Measurements from ENCODE around the gene TMEM131L.
"Not testable (repeated sequence)": the region's sequence is repeated elsewhere in the genome, so short reads cannot be mapped to it uniquely, and the experiment has no call there.

TMEM131L gene, protein sequence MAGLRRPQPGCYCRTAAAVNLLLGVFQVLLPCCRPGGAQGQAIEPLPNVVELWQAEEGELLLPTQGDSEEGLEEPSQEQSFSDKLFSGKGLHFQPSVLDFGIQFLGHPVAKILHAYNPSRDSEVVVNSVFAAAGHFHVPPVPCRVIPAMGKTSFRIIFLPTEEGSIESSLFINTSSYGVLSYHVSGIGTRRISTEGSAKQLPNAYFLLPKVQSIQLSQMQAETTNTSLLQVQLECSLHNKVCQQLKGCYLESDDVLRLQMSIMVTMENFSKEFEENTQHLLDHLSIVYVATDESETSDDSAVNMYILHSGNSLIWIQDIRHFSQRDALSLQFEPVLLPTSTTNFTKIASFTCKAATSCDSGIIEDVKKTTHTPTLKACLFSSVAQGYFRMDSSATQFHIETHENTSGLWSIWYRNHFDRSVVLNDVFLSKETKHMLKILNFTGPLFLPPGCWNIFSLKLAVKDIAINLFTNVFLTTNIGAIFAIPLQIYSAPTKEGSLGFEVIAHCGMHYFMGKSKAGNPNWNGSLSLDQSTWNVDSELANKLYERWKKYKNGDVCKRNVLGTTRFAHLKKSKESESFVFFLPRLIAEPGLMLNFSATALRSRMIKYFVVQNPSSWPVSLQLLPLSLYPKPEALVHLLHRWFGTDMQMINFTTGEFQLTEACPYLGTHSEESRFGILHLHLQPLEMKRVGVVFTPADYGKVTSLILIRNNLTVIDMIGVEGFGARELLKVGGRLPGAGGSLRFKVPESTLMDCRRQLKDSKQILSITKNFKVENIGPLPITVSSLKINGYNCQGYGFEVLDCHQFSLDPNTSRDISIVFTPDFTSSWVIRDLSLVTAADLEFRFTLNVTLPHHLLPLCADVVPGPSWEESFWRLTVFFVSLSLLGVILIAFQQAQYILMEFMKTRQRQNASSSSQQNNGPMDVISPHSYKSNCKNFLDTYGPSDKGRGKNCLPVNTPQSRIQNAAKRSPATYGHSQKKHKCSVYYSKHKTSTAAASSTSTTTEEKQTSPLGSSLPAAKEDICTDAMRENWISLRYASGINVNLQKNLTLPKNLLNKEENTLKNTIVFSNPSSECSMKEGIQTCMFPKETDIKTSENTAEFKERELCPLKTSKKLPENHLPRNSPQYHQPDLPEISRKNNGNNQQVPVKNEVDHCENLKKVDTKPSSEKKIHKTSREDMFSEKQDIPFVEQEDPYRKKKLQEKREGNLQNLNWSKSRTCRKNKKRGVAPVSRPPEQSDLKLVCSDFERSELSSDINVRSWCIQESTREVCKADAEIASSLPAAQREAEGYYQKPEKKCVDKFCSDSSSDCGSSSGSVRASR (N-terminal part only)

DNA sequence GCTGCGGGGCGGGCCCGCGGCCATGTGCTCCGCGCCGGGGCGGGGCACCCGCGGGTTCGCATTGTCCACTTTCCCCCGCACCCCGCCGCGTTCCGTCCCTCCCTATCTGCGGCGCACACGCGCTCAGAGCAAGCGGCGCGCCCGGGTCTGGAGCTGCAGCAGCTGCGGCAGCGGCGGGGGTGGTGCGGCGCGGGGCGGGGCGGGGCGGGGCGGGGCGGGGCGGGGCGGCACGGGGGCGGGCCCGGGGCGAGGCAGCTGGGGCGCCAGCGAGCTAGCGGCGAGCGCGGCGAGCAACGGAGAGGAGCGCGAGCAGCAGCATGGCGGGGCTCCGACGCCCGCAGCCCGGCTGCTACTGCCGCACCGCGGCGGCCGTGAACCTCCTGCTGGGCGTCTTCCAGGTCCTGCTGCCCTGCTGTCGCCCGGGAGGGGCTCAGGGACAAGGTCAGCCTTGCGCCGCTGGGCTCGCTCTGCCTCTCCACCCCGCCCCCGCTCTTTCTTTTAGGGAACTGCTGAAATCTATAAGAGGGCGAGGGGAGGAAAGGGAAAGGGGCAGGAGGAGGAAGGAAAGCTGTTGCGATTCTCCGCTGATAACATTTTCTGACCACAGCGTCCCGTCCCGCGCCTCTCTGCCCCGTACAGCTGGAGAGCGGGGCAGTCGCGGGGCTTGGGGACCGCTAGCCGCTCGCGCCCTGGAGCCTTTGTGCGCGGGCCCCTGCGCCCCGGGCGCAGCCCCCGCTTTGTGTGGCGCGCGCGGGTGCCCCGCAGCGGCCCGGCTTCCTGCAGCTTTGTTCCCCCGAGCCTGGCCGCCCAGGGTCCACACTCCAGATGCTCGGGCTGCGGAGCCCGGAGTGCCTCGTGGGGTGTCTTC is at the start of gene TMEM131L:
Gene TMEM131L, plus strand, starts transcription at position 280 of the 868 bp plus-strand sequence. Its CDS starts 38 bp downstream, at position 318.
- DNase-seq (ENCODE audit: low spot score), result peak; percentile 82

DNA sequence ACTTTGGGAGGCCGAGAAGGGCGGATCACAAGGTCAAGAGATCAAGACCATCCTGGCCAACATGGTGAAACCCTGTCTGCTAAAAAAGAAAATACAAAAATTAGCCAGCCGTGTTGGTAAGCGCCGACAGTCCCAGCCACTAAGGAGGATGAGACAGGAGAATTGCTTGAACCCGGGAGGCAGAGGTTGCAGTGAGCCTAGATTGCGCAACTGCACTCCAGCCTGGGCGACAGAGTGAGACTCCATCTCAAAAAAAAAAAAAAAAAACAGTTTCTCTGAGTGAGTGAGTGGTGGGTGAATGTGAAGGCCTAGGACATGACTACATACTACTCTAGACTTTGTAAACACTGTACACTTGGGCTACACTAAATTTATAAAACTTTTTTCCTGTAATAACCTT is 49.7 kb upstream of the TMEM131L start:
- DNase-seq (ENCODE audit: low spot score), result not testable (repeated sequence)

DNA sequence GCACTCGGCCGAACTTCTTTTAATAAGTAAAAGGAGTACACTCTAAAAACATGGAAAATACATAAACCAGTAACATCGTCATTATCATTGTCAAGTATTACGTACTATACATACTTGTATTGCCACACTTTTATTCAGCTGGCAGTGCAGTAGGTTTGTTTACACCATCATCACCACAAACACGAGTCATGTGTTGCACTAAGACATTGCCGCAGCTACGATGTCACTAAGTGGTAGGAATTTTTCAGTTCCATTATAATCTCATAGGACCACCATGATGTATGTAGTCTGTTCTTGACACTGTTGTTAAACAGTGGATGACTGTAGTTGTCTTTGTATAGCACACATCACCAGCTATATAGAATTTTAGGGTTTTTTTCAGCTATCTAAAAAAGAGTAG is 48.0 kb upstream of the TMEM131L start:
- DNase-seq (ENCODE audit: low spot score), result no peak

DNA sequence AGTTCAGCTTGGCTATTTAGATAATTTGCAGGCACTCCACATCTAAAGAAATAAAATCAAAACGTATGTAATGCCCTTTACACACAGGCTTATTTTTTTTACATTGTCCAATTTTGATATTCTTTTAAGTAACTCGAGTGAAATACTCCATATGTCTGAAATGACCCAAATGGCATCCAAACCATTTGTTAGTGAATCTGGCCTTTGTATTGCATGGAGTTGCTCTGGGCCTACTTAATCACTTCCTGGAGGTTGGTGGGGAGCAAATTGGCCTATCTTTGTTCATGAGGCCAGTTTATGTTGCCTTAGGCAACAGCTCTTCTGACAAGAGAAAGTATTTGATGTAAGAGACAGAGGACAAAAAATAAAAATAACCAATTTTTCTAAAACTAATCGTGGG is 47.6 kb upstream of the TMEM131L start:
- DNase-seq (ENCODE audit: low spot score), result no peak

DNA sequence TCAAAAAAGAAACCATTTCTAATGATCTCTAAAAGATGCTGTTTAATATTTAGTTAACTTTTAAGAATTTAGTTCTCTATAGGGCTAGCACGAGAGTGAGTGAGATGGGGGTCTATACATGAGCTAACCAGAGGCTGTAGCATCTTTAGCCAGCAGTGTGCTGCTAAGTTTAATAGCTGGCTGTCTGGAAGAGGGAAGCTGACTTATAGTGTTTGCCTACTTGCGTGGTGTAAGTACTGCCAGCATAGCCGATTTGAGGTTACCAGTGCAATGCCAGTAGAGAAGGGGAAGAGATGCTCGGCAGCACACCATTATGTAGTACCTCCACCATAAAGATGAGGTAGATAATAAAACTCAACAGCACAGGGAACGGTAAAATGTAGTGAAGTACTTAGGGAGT is 47.1 kb upstream of the TMEM131L start:
- DNase-seq (ENCODE audit: low spot score), result no peak

DNA sequence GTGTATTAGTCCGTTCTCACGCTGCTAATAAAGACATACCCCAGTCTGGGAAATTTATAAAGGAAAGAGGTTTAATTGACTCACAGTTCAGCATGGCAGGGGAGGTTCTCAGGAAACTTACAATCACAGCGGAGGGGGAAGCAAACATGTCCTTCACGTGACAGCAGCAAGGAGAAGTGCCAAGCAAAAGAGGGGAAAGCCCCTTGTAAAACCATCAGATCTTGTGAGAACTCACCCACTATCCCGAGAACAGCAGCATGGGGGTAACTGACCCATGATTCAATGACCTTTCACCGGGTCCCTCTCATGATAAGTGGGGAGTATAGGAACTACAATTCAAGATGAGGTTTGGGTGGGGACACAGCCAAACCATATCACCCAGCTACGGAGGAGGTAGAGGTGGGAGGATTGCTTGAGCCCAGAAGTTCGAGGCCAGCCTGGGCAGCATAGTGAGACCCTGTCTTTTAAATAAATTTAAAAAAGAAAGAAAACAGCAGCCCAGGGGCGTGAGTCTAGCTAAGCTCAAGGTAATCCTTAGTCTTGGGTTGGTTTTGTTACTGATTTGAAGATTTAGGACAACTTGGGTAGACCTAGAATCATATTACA is 46.4 kb upstream of the TMEM131L start:
- DNase-seq (ENCODE audit: low spot score), result no peak

DNA sequence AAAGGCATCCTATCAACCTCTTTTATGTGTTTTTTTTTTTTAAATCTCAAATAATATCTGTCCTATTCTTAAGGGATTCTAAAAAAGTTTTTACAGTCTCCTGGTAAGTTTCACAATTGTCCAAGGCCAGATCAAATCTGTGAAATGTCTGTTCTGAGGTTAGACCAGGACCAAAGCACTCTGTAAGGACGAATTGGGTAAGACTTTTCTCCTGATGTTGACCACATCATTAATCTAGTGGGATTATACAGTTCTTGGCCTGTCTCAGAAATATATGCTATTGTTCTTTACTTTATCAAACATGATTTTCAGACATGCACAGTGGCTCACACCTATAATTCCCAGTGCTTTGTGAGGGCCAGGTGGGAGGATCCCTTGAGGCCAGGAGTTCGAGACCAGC is 45.8 kb upstream of the TMEM131L start:
- no peak for DNase-seq (ENCODE audit: low spot score)

DNA sequence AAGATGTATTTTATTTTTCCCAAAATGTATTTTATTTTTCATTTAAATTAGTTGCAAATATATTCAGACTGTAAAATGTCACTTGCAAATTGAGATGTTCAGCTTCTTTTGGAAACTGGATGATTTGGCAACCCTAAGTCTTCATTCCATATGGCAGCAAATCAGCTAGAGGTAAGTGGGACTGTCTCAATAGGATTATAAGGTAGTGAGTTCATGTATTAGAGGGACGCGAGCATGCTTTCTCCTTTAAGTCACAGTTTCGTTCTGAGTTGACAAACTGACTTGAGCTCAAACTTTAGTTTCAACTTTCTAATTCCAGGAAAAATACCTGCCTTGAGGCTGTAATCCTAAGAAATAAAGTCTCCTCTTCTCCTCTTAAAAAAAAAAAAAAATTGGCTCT is 44.2 kb upstream of the TMEM131L start:
- DNase-seq (ENCODE audit: low spot score), result no peak

DNA sequence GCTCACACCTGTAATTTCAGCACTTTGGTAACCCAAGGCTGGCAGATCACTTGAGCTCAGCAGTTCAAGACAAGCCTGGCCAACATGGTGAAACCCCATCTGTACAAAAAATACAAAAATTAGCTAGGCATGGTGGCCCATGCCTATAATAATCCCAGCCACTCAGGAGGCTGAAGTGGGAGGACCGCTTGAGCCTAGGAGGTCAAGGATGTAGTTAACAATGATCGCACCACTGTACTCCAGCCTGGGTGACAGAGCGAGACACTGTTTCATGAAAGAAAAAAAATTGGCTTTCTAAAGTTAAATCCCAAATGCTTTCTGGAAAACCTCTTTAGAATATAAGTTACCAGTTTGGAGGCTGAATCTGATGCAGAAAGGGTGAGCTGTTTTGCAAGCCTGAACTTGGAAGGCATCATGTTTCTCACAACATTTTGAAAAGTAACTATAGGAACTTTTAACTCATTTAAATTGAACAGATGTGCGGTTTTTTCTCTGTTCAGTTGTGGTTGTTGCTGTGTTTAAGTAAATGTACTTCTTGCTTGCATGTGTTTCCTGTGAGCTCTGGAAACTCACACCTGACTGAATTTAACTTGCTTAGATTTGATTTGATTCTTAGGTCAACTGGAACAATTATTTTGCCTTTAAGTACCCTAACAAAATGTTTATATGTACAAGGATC is 39.8 kb upstream of the TMEM131L start:
- no peak for DNase-seq (ENCODE audit: low spot score)

DNA sequence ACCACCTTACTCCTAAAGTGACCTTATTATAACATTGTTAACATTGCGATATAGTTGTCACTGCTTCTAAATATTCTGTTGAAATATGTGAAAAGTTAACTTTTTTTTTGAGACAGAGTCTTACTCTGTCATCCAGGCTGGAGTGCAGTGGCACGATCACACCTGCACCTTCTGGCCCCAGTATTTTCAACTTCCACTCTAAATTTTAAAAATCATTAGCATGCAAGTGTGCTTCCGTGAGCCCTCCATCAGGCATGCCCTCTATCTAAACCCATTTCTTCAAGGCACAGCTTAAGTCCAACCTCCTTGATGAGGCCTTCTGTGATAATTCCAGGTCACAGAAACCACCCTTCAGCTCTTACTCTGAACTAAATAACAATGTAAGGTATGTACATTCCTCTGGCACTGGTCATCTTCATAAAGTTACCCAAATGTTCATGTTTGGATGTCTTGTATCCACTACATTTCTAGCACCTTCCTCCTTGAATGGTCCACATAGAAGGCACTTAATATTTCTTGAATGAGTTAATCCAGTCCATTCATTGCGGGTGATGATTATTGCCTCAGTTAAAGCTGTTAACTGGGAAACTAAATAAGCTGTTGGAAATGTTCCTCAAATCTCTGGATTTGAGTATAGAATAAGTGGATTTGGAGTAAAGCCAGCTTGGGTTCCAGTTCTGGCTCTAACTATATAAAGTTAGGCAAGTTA is 38.6 kb upstream of the TMEM131L start:
- DNase-seq (ENCODE audit: low spot score), result peak; percentile 21

DNA sequence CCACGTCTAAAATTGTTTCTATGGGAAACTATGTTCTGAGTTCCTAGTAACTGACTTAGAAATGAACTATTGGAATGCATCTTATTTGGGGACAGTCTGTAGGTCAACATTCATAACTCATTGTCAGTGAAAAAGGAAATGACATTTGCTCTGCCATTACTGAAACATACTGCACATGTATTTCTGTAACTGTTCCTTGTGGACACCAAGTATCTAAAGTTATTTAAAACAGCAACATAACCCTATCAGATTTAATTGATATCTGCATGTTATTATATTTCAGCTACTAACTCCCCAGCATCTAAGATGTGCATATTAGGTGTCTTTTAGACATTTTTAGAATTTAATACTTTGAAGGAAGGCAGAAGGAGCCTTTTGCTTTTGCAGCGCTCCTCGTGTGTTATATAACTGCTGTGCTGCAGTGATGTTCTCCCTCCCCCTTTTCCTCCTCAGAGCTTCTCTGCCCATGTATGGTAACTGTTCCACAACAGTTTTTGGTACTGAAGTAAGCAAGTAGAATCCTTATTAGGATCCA is 37.2 kb upstream of the TMEM131L start:
- peak; percentile 21 for DNase-seq (ENCODE audit: low spot score)

DNA sequence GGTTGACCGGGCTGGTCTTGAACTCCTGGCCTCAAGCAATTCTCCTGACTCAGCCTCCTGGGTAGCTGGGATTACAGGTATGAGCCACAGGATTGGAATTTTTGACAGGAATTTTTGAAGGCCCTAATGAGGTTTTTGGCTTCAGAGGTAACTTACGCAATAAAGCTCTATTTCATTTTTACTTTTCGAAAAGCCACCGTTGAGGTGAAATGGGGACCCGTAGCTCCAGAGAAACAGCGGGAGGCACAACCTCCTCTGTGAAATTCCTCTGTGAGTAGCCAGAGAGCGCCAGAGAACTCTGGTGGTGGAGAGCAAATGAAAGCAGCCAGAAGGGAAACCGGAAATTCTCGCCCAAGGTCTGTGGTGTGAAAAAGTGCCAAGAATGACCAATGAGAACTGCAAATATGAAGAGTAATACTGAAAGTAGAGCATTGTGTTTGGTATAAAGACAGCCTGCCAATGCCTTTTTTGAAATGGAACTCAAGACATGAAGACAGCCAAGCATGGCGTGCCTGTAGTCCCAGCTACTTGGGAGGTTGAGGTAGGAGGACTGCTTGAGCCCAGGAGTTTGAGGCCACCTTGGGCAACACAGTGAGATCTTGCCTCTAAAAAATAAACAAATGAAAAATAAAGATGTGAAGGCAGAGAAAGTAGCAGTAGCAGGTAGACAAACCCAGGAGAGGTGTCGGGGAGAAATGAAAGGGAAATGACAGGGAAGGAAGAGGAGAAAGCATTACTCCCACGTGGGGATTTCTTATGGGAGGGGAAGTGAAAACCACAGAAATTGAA is 33.0 kb upstream of the TMEM131L start:
- peak; percentile 77 for DNase-seq (ENCODE audit: low spot score)

DNA sequence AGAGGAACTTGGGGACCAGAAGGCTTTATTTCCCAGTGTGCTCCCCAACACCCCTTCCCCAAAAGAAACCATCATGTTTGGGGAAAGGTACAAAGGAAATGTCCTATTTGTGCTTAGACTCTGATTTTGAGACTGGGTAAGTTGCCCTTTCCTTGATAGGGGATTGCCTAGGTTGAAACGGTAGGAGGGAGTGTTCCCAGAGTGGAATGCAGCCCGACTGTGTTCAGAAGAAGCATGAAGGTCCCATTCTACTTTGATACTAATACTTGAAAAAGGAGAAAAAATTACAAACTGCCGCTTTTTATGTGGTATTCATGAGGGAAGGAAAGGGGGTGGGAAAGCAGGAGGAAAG is 32.4 kb upstream of the TMEM131L start:
- no peak for DNase-seq (ENCODE audit: low spot score)

DNA sequence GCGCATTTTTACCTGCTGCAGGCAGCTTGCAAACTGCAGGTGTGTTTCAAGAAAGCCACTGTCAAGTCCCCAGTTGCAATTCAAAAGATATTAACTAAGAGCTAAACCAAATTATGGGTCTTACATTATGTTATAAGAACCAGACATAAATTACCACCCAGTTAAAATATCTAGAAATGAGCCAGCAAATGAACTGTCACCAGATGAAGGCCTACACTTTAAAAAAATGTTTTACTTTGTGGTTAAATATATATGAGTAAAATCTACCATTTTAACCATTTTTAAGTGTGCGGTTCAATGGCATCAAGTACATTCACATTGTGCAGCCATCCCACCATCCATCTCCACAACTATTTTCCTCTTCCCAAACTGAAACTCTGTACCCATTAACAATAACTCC is 32.0 kb upstream of the TMEM131L start:
- DNase-seq (ENCODE audit: low spot score), result no peak

DNA sequence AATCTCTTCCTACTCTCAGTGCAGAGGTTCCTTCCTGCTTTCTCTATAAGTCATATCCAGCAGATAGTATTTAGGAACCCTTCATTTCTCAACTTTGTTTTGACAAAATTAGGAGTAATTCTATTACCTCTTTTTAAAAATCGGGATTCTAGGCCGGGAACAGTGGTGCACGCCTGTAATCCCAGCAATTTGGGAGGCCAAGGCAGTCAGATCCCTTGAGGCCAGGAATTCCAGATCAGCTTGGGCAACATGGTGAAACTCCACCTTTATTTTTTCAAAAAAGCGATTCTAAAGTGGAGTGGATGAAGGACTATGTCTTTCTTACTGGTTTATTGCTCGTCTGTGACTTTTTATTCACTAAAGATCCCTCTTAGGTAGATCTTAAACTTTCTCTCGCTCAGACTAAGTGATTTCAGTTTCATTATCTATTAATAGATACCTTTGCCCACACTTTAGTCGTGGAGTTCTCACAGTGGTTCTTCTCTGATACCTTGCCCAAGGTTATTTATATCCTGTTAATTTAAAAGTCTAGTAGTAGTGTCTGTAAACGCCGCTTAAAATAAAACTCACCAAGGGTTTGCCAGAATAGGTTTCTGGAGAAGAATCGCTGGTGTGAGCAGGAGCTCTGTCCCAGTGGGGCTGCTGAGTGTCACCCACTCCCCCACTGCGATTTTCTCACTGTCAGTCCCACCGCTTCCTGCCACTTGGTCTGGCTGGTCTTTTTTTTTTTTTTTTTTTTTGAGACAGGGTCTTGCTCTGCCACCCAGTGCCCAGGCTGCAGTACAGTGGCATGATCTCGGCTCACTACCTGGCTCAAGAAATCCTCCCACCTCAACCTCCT is 27.0 kb upstream of the TMEM131L start:
- DNase-seq (ENCODE audit: low spot score), result no peak

DNA sequence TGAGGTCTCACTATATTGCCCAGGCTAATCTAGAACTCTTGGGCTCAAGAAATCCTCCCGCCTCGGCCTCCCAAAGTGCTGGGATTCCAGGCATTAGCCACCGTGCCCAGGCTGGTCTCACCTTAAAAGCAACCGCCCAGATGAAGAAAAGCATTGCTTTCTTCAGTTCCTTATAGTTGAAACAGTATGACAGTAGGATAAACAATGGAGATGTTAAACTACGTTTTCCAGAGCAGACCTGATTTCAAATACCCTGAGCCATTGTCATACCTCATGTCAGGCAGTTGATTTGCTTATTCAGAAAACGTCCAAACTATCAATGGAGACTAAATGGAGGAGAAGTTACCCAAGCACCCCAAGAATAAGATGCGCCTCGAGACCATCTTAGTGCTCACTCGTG is 26.3 kb upstream of the TMEM131L start:
- DNase-seq (ENCODE audit: low spot score), result no peak

DNA sequence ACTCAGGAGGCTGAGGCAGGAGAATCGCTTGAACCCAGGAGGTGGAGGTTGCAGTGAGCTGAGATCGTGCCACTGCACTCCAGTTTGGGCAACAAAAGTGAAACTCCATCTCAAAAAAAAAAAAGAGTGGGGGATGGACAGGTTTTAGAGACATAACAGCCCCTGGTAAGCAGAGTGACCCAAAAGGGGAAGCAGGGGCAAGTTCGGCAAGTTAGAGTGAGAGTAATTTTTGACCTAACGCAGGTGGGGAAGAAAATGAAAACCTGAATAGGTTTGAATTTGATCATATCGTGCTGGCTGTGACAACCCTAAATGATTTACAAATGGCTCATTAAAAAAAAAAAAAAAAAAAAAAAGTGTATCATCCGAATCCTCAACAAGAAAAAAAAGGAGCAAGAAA is 25.7 kb upstream of the TMEM131L start:
- DNase-seq (ENCODE audit: low spot score), result no peak

All from AG08395 (cell line).